Inferior parietal cortex (tissue), 1 donor: Measurements from ENCODE around the gene KRT23.
A peak's percentile ranks its signal among the peaks of the same experiment; 100 is the strongest.
"Not testable (repeated sequence)": the region's sequence is repeated elsewhere in the genome, so short reads cannot be mapped to it uniquely, and the experiment has no call there.

Experiments
- DNase-seq: peaks from one replicate; pipeline ENCODE4 v3.0.0-alpha.2; 2016; ENCODE audit errors: extremely low spot score

The KRT23 gene

GRCh38 chr17:40949418-40949817, 12.0 kb upstream of the KRT23 start:
- DNase-seq: no peak

- no peak for DNase-seq
Measured at GRCh38 chr17:40947929-40948328, 10.5 kb upstream of the KRT23 start.

GRCh38 chr17:40945414-40945813, 8.0 kb upstream of the KRT23 start:
- DNase-seq: no peak

- DNase-seq: no peak
Measured at GRCh38 chr17:40944531-40944930, 7.1 kb upstream of the KRT23 start.

- DNase-seq: no peak
Measured at GRCh38 chr17:40942553-40942952, 5.1 kb upstream of the KRT23 start.

- DNase-seq: no peak
Measured at GRCh38 chr17:40940266-40940665, 2.8 kb upstream of the KRT23 start.

- no peak for DNase-seq
Measured at GRCh38 chr17:40938981-40939380, 1.5 kb upstream of the KRT23 start.

- no peak for DNase-seq
Measured at GRCh38 chr17:40936976-40937375, 470 bp downstream of the KRT23 start.

GRCh38 chr17:40936437-40936971, 942 bp downstream of the KRT23 start:
- no peak for DNase-seq

- no peak for DNase-seq
Measured at GRCh38 chr17:40935624-40936023, 1.8 kb downstream of the KRT23 start.

- DNase-seq: no peak
Measured at GRCh38 chr17:40932608-40933007, 4.8 kb downstream of the KRT23 start.

GRCh38 chr17:40931311-40931710, 6.1 kb downstream of the KRT23 start:
- no peak for DNase-seq

- DNase-seq: no peak
Measured at GRCh38 chr17:40926341-40926740, 11.1 kb downstream of the KRT23 start.

- peak; percentile 44 for DNase-seq
Measured at GRCh38 chr17:40922239-40922638, 15.2 kb downstream of the KRT23 start.

GRCh38 chr17:40921026-40921425, 16.4 kb downstream of the KRT23 start:
- DNase-seq: no peak

GRCh38 chr17:40917116-40917515, 20.3 kb downstream of the KRT23 start:
- not testable (repeated sequence) for DNase-seq

GRCh38 chr17:40916366-40916765, 21.1 kb downstream of the KRT23 start:
- DNase-seq: no peak

- no peak for DNase-seq
Measured at GRCh38 chr17:40915721-40916256, 21.7 kb downstream of the KRT23 start.

- DNase-seq: no peak
Measured at GRCh38 chr17:40915199-40915661, 22.2 kb downstream of the KRT23 start.

- DNase-seq: no peak
Measured at GRCh38 chr17:40914075-40914855, 23.2 kb downstream of the KRT23 start.

GRCh38 chr17:40912486-40913210, 24.8 kb downstream of the KRT23 start:
- DNase-seq: no peak

GRCh38 chr17:40910441-40910841, 27.0 kb downstream of the KRT23 start:
- peak; percentile 54 for DNase-seq

- no peak for DNase-seq
Measured at GRCh38 chr17:40909755-40910154, 27.7 kb downstream of the KRT23 start.
